ENCODE results near the gene SVOPL. TPM values are rescaled to one million over a fixed set of nuclear protein-coding genes. Genes with fewer than 3 reads are reported as not detected.

The SVOPL gene
- total RNA-seq, 6 donors from 2014 or later, result under 0.01 to 0.63 (median 0.59) TPM; not detected in 3

- peaks cover 0 to 10% (median 7%) of the 10 kb centered on the region in 4 donors for H3K4me1 ChIP-seq
- ATAC-seq (ENCODE audit: low FRiP score in 2 of 2), result no peak
- WGBS, 2 donors, result 89 to 91% methylated on average over 8 of the region's 8 CpGs
Observed at GRCh38 chr7:138630059-138630610, 71.0 kb downstream of the SVOPL start.

GRCh38 chr7:138627361-138627760, 73.8 kb downstream of the SVOPL start:
- H3K4me1 ChIP-seq, result peaks cover 0 to 14% (median 9%) of the 10 kb centered on the region in 4 donors
- H3K27me3 ChIP-seq, result no peaks in the 10 kb centered on the region
- DNase-seq (no peak), ATAC-seq (ENCODE audit: low FRiP score in 2 of 2) (no peak)
- TF ChIP-seq POLR2A (IDR thresholded peaks at IDR 0.05) (no peak), EP300 (IDR thresholded peaks at IDR 0.05) (no peak), POLR2AphosphoS5 (IDR thresholded peaks at IDR 0.05) (no peak)
- TF ChIP-seq, protein P1, sequence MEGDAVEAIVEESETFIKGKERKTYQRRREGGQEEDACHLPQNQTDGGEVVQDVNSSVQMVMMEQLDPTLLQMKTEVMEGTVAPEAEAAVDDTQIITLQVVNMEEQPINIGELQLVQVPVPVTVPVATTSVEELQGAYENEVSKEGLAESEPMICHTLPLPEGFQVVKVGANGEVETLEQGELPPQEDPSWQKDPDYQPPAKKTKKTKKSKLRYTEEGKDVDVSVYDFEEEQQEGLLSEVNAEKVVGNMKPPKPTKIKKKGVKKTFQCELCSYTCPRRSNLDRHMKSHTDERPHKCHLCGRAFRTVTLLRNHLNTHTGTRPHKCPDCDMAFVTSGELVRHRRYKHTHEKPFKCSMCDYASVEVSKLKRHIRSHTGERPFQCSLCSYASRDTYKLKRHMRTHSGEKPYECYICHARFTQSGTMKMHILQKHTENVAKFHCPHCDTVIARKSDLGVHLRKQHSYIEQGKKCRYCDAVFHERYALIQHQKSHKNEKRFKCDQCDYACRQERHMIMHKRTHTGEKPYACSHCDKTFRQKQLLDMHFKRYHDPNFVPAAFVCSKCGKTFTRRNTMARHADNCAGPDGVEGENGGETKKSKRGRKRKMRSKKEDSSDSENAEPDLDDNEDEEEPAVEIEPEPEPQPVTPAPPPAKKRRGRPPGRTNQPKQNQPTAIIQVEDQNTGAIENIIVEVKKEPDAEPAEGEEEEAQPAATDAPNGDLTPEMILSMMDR (IDR thresholded peaks at IDR 0.05), result no peak
- 82 to 85% methylated on average over 6 of the region's 6 CpGs for WGBS, 2 donors
- no peak overlapping the region for H3K27ac ChIP-seq
- no peaks in the 10 kb centered on the region for H3K36me3 ChIP-seq
- no peak overlapping the region for H3K4me3 ChIP-seq
- H3K9me3 ChIP-seq, result no peaks in the 10 kb centered on the region

More at GRCh38 chr7:138630059-138630610, 71.0 kb downstream of the SVOPL start:
- H3K9me3 ChIP-seq, result no peaks in the 10 kb centered on the region
- H3K4me3 ChIP-seq, result no peak overlapping the region
- no peak for DNase-seq
- H3K27ac ChIP-seq, result no peak overlapping the region
- no peaks in the 10 kb centered on the region for H3K27me3 ChIP-seq
- H3K36me3 ChIP-seq, result no peaks in the 10 kb centered on the region
- no peak for TF ChIP-seq POLR2AphosphoS5 (IDR thresholded peaks at IDR 0.05)
- TF ChIP-seq, protein P1 (IDR thresholded peaks at IDR 0.05), result no peak
- no peak for TF ChIP-seq EP300 (IDR thresholded peaks at IDR 0.05)
- TF ChIP-seq POLR2A (IDR thresholded peaks at IDR 0.05), result no peak

- 49 to 50% methylated on average over 2 of the region's 2 CpGs for WGBS, 2 donors
- Histone ChIP-seq H3K36me3 (no peaks in the 10 kb centered on the region), H3K9me3 (no peaks in the 10 kb centered on the region), H3K27me3 (no peaks in the 10 kb centered on the region), H3K4me1 (peaks cover 0 to 14% (median 9%) of the 10 kb centered on the region in 4 donors), H3K27ac (no peak overlapping the region), H3K4me3 (no peak overlapping the region)
- DNase-seq (no peak), ATAC-seq (ENCODE audit: low FRiP score in 2 of 2) (no peak)
- TF ChIP-seq POLR2AphosphoS5 (IDR thresholded peaks at IDR 0.05), result no peak
- TF ChIP-seq, protein P1 (IDR thresholded peaks at IDR 0.05), result no peak
- TF ChIP-seq EP300 (IDR thresholded peaks at IDR 0.05), result no peak
- no peak for TF ChIP-seq POLR2A (IDR thresholded peaks at IDR 0.05)
Observed at GRCh38 chr7:138626846-138627245, 74.3 kb downstream of the SVOPL start.

- no peak overlapping the region for H3K27ac ChIP-seq
- H3K9me3 ChIP-seq, result no peaks in the 10 kb centered on the region
- no peaks in the 10 kb centered on the region for H3K27me3 ChIP-seq
- ATAC-seq (ENCODE audit: low FRiP score in 2 of 2) (no peak), DNase-seq (no peak)
- H3K4me3 ChIP-seq, result no peak overlapping the region
- no peak for TF ChIP-seq POLR2AphosphoS5 (IDR thresholded peaks at IDR 0.05)
- no peak for TF ChIP-seq EP300 (IDR thresholded peaks at IDR 0.05)
- TF ChIP-seq, protein P1 (IDR thresholded peaks at IDR 0.05), result no peak
- no peak for TF ChIP-seq POLR2A (IDR thresholded peaks at IDR 0.05)
- WGBS, 2 donors, result 21 to 37% methylated on average over 5 of the region's 5 CpGs
- H3K36me3 ChIP-seq, result no peaks in the 10 kb centered on the region
- peaks cover 0 to 14% (median 9%) of the 10 kb centered on the region in 4 donors for H3K4me1 ChIP-seq
Observed at GRCh38 chr7:138625849-138626230, 75.3 kb downstream of the SVOPL start.

All from upper lobe of left lung (tissue), 6 donors.